Astrocyte (in vitro differentiated cells and primary cell): ENCODE measurements around the gene GRIN3B. TPM values are rescaled to one million over a fixed set of nuclear protein-coding genes. Genes with fewer than 3 reads are reported as not detected.

ENCODE experiments used
- DNase-seq: peaks from one replicate; pipeline ENCODE4 v3.0.0-alpha.2; 2010; ENCODE audit warnings: low read depth
- FAIRE-seq: peaks from 2 replicates; lab custom pipeline; 2011; peaks lifted over from hg19 to GRCh38; lab: Jason Lieb, UNC
- H2AFZ ChIP-seq: 2 replicates; pipeline ENCODE4 v1.6.0; 2012; ENCODE audit warnings: low read depth, low read length, inconsistent platforms
- H3K27ac ChIP-seq: 2 replicates; pipeline ENCODE4 v1.5.1; 2011; ENCODE audit warnings: low read depth, low read length, inconsistent platforms
- H3K27me3 ChIP-seq: 2 replicates; pipeline ENCODE4 v1.6.0; 2011; ENCODE audit warnings: low read length, inconsistent platforms; ENCODE audit not compliant: insufficient read depth
- H3K36me3 ChIP-seq: 2 replicates; pipeline ENCODE4 v1.5.1; 2011; ENCODE audit warnings: low read length, inconsistent platforms; ENCODE audit not compliant: insufficient read depth
- H3K4me1 ChIP-seq: 2 replicates; pipeline ENCODE4 v1.5.1; 2011; ENCODE audit warnings: low read length, inconsistent platforms; ENCODE audit not compliant: insufficient read depth
- H3K4me2 ChIP-seq: 2 replicates; pipeline ENCODE4 v1.6.0; 2012; ENCODE audit warnings: low read length, inconsistent platforms
- H3K4me3 ChIP-seq: 2 replicates; pipeline ENCODE4 v1.5.1; 2011; ENCODE audit warnings: low read depth, mild to moderate bottlenecking, low read length, inconsistent platforms; ENCODE audit not compliant: insufficient read depth
- H3K79me2 ChIP-seq: 2 replicates; pipeline ENCODE4 v1.6.0; 2012; ENCODE audit warnings: mild to moderate bottlenecking, low read length, inconsistent platforms; ENCODE audit not compliant: insufficient read depth
- H3K9ac ChIP-seq: 2 replicates; pipeline ENCODE4 v1.6.0; 2012; ENCODE audit warnings: mild to moderate bottlenecking, low read length, inconsistent platforms
- H3K9me3 ChIP-seq: 2 replicates; pipeline ENCODE4 v1.5.1; 2012; ENCODE audit warnings: low read depth, mild to moderate bottlenecking, low read length, inconsistent platforms; ENCODE audit not compliant: insufficient read depth
- H4K20me1 ChIP-seq: 2 replicates; pipeline ENCODE4 v1.6.0; 2012; ENCODE audit warnings: low read length, inconsistent platforms; ENCODE audit not compliant: insufficient read depth
- H3K27ac Mint-ChIP-seq: one replicate; pipeline ENCODE4 v1.8.0; 2021; ENCODE audit warnings: mild to moderate bottlenecking, mixed read lengths; ENCODE audit not compliant: unreplicated experiment
- H3K27me3 Mint-ChIP-seq: one replicate; pipeline ENCODE4 v1.8.0; 2021; ENCODE audit warnings: low read depth, mixed read lengths; ENCODE audit not compliant: unreplicated experiment
- H3K36me3 Mint-ChIP-seq: one replicate; pipeline ENCODE4 v1.8.0; 2021; ENCODE audit warnings: low read depth, mixed read lengths; ENCODE audit not compliant: unreplicated experiment
- H3K4me1 Mint-ChIP-seq: one replicate; pipeline ENCODE4 v1.8.0; 2021; ENCODE audit warnings: low read depth, mixed read lengths; ENCODE audit not compliant: unreplicated experiment
- H3K4me3 Mint-ChIP-seq: one replicate; pipeline ENCODE4 v1.8.0; 2021; ENCODE audit warnings: mild to moderate bottlenecking, moderate library complexity, mixed read lengths; ENCODE audit not compliant: unreplicated experiment
- H3K9me3 Mint-ChIP-seq: one replicate; pipeline ENCODE4 v1.8.0; 2021; ENCODE audit warnings: mild to moderate bottlenecking, mixed read lengths; ENCODE audit not compliant: unreplicated experiment
- CTCF ChIP-seq: IDR thresholded peaks from 2 replicates; pipeline ENCODE4 v1.5.1; 2011; ENCODE audit warnings: low read depth, mild to moderate bottlenecking, inconsistent platforms, low read length, moderate library complexity; ENCODE audit not compliant: insufficient read depth
- EZH2 ChIP-seq: IDR thresholded peaks from 2 replicates; pipeline ENCODE4 v1.6.1; 2012; ENCODE audit warnings: mild to moderate bottlenecking, low read length, inconsistent platforms; ENCODE audit not compliant: insufficient read depth
- total RNA-seq: library from RNA; stranded (reverse); gene quantifications from 2 replicates; pipeline ENCODE4 v1.2.1, GENCODE V29; 2021

Gene GRIN3B
- total RNA-seq, 1 donor from 2014 or later = 2.7 TPM

- DNase-seq = peak; percentile 56
- H3K4me3 ChIP-seq = peak within 1 kb of the TSS; percentile 100
- H3K27ac ChIP-seq = peak within 1 kb of the TSS; percentile 88
- Mint-ChIP-seq H3K27ac (peak within 1 kb of the TSS; percentile 98), H3K4me1 (peaks cover 13% of the 10 kb centered on the region), H3K9me3 (no peaks in the 10 kb centered on the region), H3K27me3 (no peaks in the 10 kb centered on the region), H3K36me3 (peaks cover 6% of the 10 kb centered on the region), H3K4me3 (peak within 1 kb of the TSS; percentile 97)
- peak within 1 kb of the TSS; percentile 97 for H3K9ac ChIP-seq
- H4K20me1 ChIP-seq = peaks cover 42% of the 10 kb centered on the region
- peak within 1 kb of the TSS; percentile 68 for H2AFZ ChIP-seq
- H3K79me2 ChIP-seq = peaks cover 53% of the 10 kb centered on the region
- no peaks in the 10 kb centered on the region for H3K9me3 ChIP-seq
- peaks cover 23% of the 10 kb centered on the region for H3K4me1 ChIP-seq
- peak within 1 kb of the TSS; percentile 97 for H3K4me2 ChIP-seq
- H3K27me3 ChIP-seq = no peaks in the 10 kb centered on the region
- H3K36me3 ChIP-seq = no peaks in the 10 kb centered on the region
- no peak for FAIRE-seq
- TF ChIP-seq CTCF = no peak
- TF ChIP-seq EZH2 = no peak
Observed at GRCh38 chr19:1025960-1026782, 26.0 kb downstream of the GRIN3B start, which contains the start of gene CNN2. TSS of gene CNN2 (plus strand) at chr19:1026608. CDS start at chr19:1026662, 54 bp downstream.

GRCh38 chr19:1026783-1027649 lies 26.8 kb downstream of the GRIN3B start:
- Mint-ChIP-seq H3K9me3 (no peaks in the 10 kb centered on the region), H3K36me3 (peaks cover 6% of the 10 kb centered on the region), H3K27ac (peak overlapping the region; percentile 94), H3K4me1 (peaks cover 13% of the 10 kb centered on the region), H3K4me3 (peak overlapping the region; percentile 97), H3K27me3 (no peaks in the 10 kb centered on the region)
- H3K27me3 ChIP-seq = no peaks in the 10 kb centered on the region
- H3K4me3 ChIP-seq = peak overlapping the region; percentile 100
- H3K36me3 ChIP-seq = peaks cover 4% of the 10 kb centered on the region
- peak overlapping the region; percentile 88 for H3K27ac ChIP-seq
- DNase-seq (no peak), FAIRE-seq (no peak)
- peaks cover 23% of the 10 kb centered on the region for H3K4me1 ChIP-seq
- peak overlapping the region; percentile 97 for H3K9ac ChIP-seq
- TF ChIP-seq CTCF (no peak), EZH2 (no peak)
- peaks cover 57% of the 10 kb centered on the region for H3K79me2 ChIP-seq
- H4K20me1 ChIP-seq = peaks cover 47% of the 10 kb centered on the region
- peak overlapping the region; percentile 97 for H3K4me2 ChIP-seq
- no peak overlapping the region for H2AFZ ChIP-seq
- H3K9me3 ChIP-seq = no peaks in the 10 kb centered on the region
